Measurements from ENCODE around the gene PPP1R1C.

DNA sequence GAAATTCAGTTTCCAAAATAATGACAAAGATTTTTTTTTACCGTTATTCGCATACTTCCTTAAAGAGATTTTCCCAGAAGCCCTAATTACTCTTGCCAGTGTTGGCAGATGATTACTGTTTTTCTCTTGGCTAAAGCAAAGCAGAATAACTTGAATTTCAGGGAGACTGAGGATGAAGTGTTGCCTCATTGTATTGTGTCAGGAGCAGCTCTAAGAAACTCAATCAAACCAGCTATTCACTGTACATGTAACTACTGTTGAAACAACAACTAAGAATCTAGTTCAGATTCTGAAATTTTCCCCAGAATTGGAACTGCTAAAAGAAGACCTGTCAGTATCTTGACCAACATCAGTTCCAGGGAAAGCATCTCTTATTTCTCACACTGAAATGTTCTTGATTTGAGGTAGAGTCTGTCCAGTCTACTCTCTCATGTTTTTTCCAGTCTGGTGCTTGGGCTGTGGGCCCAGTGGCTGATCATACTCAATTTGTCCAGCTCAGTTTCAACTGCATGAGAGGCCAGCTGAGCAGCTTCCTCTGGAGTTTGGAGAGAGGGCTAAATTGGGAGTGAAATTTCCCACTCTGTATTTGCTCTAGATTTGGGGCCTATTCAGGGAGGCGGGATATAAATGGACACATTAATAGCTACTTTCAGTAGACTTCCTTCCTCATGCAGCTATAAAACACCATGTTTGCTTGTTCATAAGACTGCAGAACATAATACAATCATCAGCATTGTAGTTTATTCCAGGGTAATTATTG lies 78.5 kb downstream of the PPP1R1C start:
- TF ChIP-seq CTCF (IDR thresholded peaks at IDR 0.05) (no peak), POLR2A (IDR thresholded peaks at IDR 0.05) (no peak)
